Activated naive CD8-positive, alpha-beta T cell treated with anti-CD3 and anti-CD28 coated beads, Interleukin-2, amount 50 U/mL, for 24 hours (primary cell): ENCODE results near the gene AQP12A.
"Not testable (repeated sequence)": the region's sequence is repeated elsewhere in the genome, so short reads cannot be mapped to it uniquely, and the experiment has no call there.

Source experiments
- ATAC-seq: fragments of 150-1000 bp; cut with Tn5 transposase; one replicate; pipeline ENCODE4 v1.10.0; 2021
- DNase-seq: peaks from one replicate; pipeline ENCODE4 v3.0.0; 2021
- H3K27ac Mint-ChIP-seq: one replicate; pipeline ENCODE4 v1.8.0; 2021; ENCODE audit warnings: mild to moderate bottlenecking, mixed read lengths
- H3K27me3 Mint-ChIP-seq: one replicate; pipeline ENCODE4 v1.8.0; 2021; ENCODE audit warnings: mixed read lengths
- H3K36me3 Mint-ChIP-seq: one replicate; pipeline ENCODE4 v1.8.0; 2021; ENCODE audit warnings: low read depth, mixed read lengths
- H3K4me1 Mint-ChIP-seq: one replicate; pipeline ENCODE4 v1.8.0; 2021; ENCODE audit warnings: mixed read lengths
- H3K4me3 Mint-ChIP-seq: one replicate; pipeline ENCODE4 v1.8.0; 2021; ENCODE audit warnings: mild to moderate bottlenecking, moderate library complexity, mixed read lengths
- H3K9me3 Mint-ChIP-seq: one replicate; pipeline ENCODE4 v1.8.0; 2021; ENCODE audit warnings: mixed read lengths

The AQP12A gene

GRCh38 chr2:240648650-240649275 is 42.9 kb upstream of the AQP12A start:
- H3K9me3 Mint-ChIP-seq: no peaks in the 10 kb centered on the region
- DNase-seq (no peak), ATAC-seq (no peak)
- H3K4me3 Mint-ChIP-seq: no peak overlapping the region
- no peaks in the 10 kb centered on the region for H3K36me3 Mint-ChIP-seq
- no peak overlapping the region for H3K27ac Mint-ChIP-seq
- H3K27me3 Mint-ChIP-seq: peaks cover 26% of the 10 kb centered on the region
- H3K4me1 Mint-ChIP-seq: peaks cover 1% of the 10 kb centered on the region

GRCh38 chr2:240649331-240649730 is 42.3 kb upstream of the AQP12A start:
- H3K27ac Mint-ChIP-seq: no peak overlapping the region
- H3K4me1 Mint-ChIP-seq: peaks cover 1% of the 10 kb centered on the region
- no peak overlapping the region for H3K4me3 Mint-ChIP-seq
- no peaks in the 10 kb centered on the region for H3K9me3 Mint-ChIP-seq
- peaks cover 27% of the 10 kb centered on the region for H3K27me3 Mint-ChIP-seq
- no peaks in the 10 kb centered on the region for H3K36me3 Mint-ChIP-seq
- ATAC-seq: no peak
- no peak for DNase-seq

- no peak overlapping the region for H3K27ac Mint-ChIP-seq
- no peak for ATAC-seq
Observed at GRCh38 chr2:240650254-240650965, 41.3 kb upstream of the AQP12A start.

GRCh38 chr2:240651185-240651584 is 40.5 kb upstream of the AQP12A start:
- Mint-ChIP-seq H3K36me3 (no peaks in the 10 kb centered on the region), H3K9me3 (no peaks in the 10 kb centered on the region), H3K27me3 (peaks cover 38% of the 10 kb centered on the region), H3K27ac (no peak overlapping the region), H3K4me3 (no peak overlapping the region), H3K4me1 (peaks cover 9% of the 10 kb centered on the region)
- DNase-seq (no peak), ATAC-seq (no peak)

More at GRCh38 chr2:240650254-240650965, 41.3 kb upstream of the AQP12A start:
- no peak for DNase-seq
- peaks cover 38% of the 10 kb centered on the region for H3K27me3 Mint-ChIP-seq
- H3K9me3 Mint-ChIP-seq: no peaks in the 10 kb centered on the region
- H3K4me1 Mint-ChIP-seq: peaks cover 7% of the 10 kb centered on the region
- no peak overlapping the region for H3K4me3 Mint-ChIP-seq
- H3K36me3 Mint-ChIP-seq: no peaks in the 10 kb centered on the region

- Mint-ChIP-seq H3K36me3 (no peaks in the 10 kb centered on the region), H3K4me1 (peaks cover 12% of the 10 kb centered on the region), H3K27ac (no peak overlapping the region), H3K4me3 (no peak overlapping the region), H3K27me3 (peaks cover 32% of the 10 kb centered on the region), H3K9me3 (no peaks in the 10 kb centered on the region)
- ATAC-seq (peak; percentile 65), DNase-seq (peak; percentile 16)
Observed at GRCh38 chr2:240655931-240656886, 35.5 kb upstream of the AQP12A start.

GRCh38 chr2:240659883-240660282 is 31.8 kb upstream of the AQP12A start:
- H3K4me1 Mint-ChIP-seq: peaks cover 11% of the 10 kb centered on the region
- not testable (repeated sequence) for H3K4me3 Mint-ChIP-seq, H3K27ac Mint-ChIP-seq, H3K36me3 Mint-ChIP-seq, H3K9me3 Mint-ChIP-seq, ATAC-seq, DNase-seq
- peaks cover 26% of the 10 kb centered on the region for H3K27me3 Mint-ChIP-seq

GRCh38 chr2:240662681-240663080 is 29.0 kb upstream of the AQP12A start:
- no peak for DNase-seq
- Mint-ChIP-seq H3K27ac (no peak overlapping the region), H3K27me3 (peaks cover 27% of the 10 kb centered on the region)

GRCh38 chr2:240663546-240664190 is 28.0 kb upstream of the AQP12A start:
- peaks cover 14% of the 10 kb centered on the region for H3K9me3 Mint-ChIP-seq
- no peak for DNase-seq
- peaks cover 29% of the 10 kb centered on the region for H3K27me3 Mint-ChIP-seq
- H3K27ac Mint-ChIP-seq: no peak overlapping the region
- no peaks in the 10 kb centered on the region for H3K4me1 Mint-ChIP-seq
- no peak for ATAC-seq
- no peak overlapping the region for H3K4me3 Mint-ChIP-seq
- H3K36me3 Mint-ChIP-seq: no peaks in the 10 kb centered on the region

More at GRCh38 chr2:240662681-240663080, 29.0 kb upstream of the AQP12A start:
- H3K4me1 Mint-ChIP-seq: no peaks in the 10 kb centered on the region
- no peaks in the 10 kb centered on the region for H3K36me3 Mint-ChIP-seq
- ATAC-seq: no peak
- peaks cover 14% of the 10 kb centered on the region for H3K9me3 Mint-ChIP-seq
- H3K4me3 Mint-ChIP-seq: no peak overlapping the region

- H3K4me3 Mint-ChIP-seq: no peak overlapping the region
- no peaks in the 10 kb centered on the region for H3K36me3 Mint-ChIP-seq
- peaks cover 14% of the 10 kb centered on the region for H3K9me3 Mint-ChIP-seq
- H3K27me3 Mint-ChIP-seq: peaks cover 26% of the 10 kb centered on the region
- no peak for DNase-seq
- ATAC-seq: no peak
- H3K27ac Mint-ChIP-seq: no peak overlapping the region
- no peaks in the 10 kb centered on the region for H3K4me1 Mint-ChIP-seq
Observed at GRCh38 chr2:240664622-240665021, 27.0 kb upstream of the AQP12A start.

- H3K27ac Mint-ChIP-seq: no peak overlapping the region
Observed at GRCh38 chr2:240670402-240670801, 21.3 kb upstream of the AQP12A start.

GRCh38 chr2:240670950-240671349 is 20.7 kb upstream of the AQP12A start:
- no peak overlapping the region for H3K27ac Mint-ChIP-seq
- H3K36me3 Mint-ChIP-seq: no peaks in the 10 kb centered on the region
- DNase-seq: no peak

More at GRCh38 chr2:240670402-240670801, 21.3 kb upstream of the AQP12A start:
- no peaks in the 10 kb centered on the region for H3K4me1 Mint-ChIP-seq
- peaks cover 34% of the 10 kb centered on the region for H3K27me3 Mint-ChIP-seq
- no peak for ATAC-seq
- H3K9me3 Mint-ChIP-seq: peaks cover 4% of the 10 kb centered on the region
- DNase-seq: no peak
- no peak overlapping the region for H3K4me3 Mint-ChIP-seq
- no peaks in the 10 kb centered on the region for H3K36me3 Mint-ChIP-seq

GRCh38 chr2:240672076-240672700 is 19.5 kb upstream of the AQP12A start:
- DNase-seq: no peak
- H3K27ac Mint-ChIP-seq: no peak overlapping the region
- ATAC-seq: no peak
- no peaks in the 10 kb centered on the region for H3K4me1 Mint-ChIP-seq
- H3K36me3 Mint-ChIP-seq: no peaks in the 10 kb centered on the region
- peaks cover 23% of the 10 kb centered on the region for H3K27me3 Mint-ChIP-seq
- no peak overlapping the region for H3K4me3 Mint-ChIP-seq
- no peaks in the 10 kb centered on the region for H3K9me3 Mint-ChIP-seq

More at GRCh38 chr2:240670950-240671349, 20.7 kb upstream of the AQP12A start:
- H3K4me3 Mint-ChIP-seq: no peak overlapping the region
- ATAC-seq: no peak
- H3K9me3 Mint-ChIP-seq: peaks cover 2% of the 10 kb centered on the region
- peaks cover 33% of the 10 kb centered on the region for H3K27me3 Mint-ChIP-seq
- no peaks in the 10 kb centered on the region for H3K4me1 Mint-ChIP-seq

GRCh38 chr2:240672701-240673190 is 18.9 kb upstream of the AQP12A start:
- Mint-ChIP-seq H3K9me3 (no peaks in the 10 kb centered on the region), H3K27me3 (peaks cover 18% of the 10 kb centered on the region), H3K4me3 (no peak overlapping the region)

More at GRCh38 chr2:240672701-240673190, 18.9 kb upstream of the AQP12A start:
- Mint-ChIP-seq H3K27ac (no peak overlapping the region), H3K36me3 (no peaks in the 10 kb centered on the region), H3K4me1 (no peaks in the 10 kb centered on the region)
- DNase-seq (no peak), ATAC-seq (no peak)
